Aorta (tissue), 5 donors: ENCODE data around the gene PTK7. TPM values are rescaled to one million over a fixed set of nuclear protein-coding genes. Genes with fewer than 3 reads are reported as not detected.
"Not testable (repeated sequence)": the region's sequence is repeated elsewhere in the genome, so short reads cannot be mapped to it uniquely, and the experiment has no call there.

Source experiments
- ATAC-seq: fragments of 200-7000 bp; cut with Tn5 transposase; one replicate; pipeline ENCODE4 v1.9.1; 2022; ENCODE audit warnings: moderate library complexity; ENCODE audit not compliant: low FRiP score
- DNase-seq, 2 donors: peaks; one replicate each; pipeline ENCODE4 v3.0.0-alpha.2; 2020
- H3K27ac ChIP-seq, 2 donors: one replicate each; pipeline ENCODE4 v1.5.1; 2013; ENCODE audit warnings: low read length in 2 of 2, mild to moderate bottlenecking in 2 of 2, moderate library complexity in 2 of 2, control low read depth in 1 of 2, inconsistent platforms in 1 of 2, low read depth in 1 of 2
- H3K27me3 ChIP-seq, 2 donors: one replicate each; pipeline ENCODE4 v1.6.1; 2013; ENCODE audit warnings: control low read depth in 1 of 2, low read length in 1 of 2, mild to moderate bottlenecking in 1 of 2, moderate library complexity in 1 of 2; ENCODE audit not compliant: insufficient read depth in 2 of 2, control insufficient read depth in 1 of 2
- H3K36me3 ChIP-seq, 2 donors: one replicate each; pipeline ENCODE4 v1.6.1; 2013; ENCODE audit warnings: control low read depth in 1 of 2, low read length in 1 of 2, mild to moderate bottlenecking in 1 of 2; ENCODE audit not compliant: insufficient read depth in 2 of 2, control insufficient read depth in 1 of 2
- H3K4me1 ChIP-seq, 2 donors: one replicate each; pipeline ENCODE4 v1.6.1; 2013; ENCODE audit warnings: low read length in 2 of 2, control low read depth in 1 of 2, mild to moderate bottlenecking in 1 of 2, moderate library complexity in 1 of 2; ENCODE audit not compliant: insufficient read depth in 2 of 2, control insufficient read depth in 1 of 2
- H3K4me3 ChIP-seq, 2 donors: one replicate each; pipeline ENCODE4 v1.5.1; 2013; ENCODE audit warnings: low read length in 2 of 2, control low read depth in 1 of 2, mild to moderate bottlenecking in 1 of 2
- H3K9me3 ChIP-seq: one replicate; pipeline ENCODE4 v1.6.1; 2013; ENCODE audit warnings: mild to moderate bottlenecking, low read length; ENCODE audit not compliant: control insufficient read depth
- WGBS, 2 donors: extraction: QIAGEN DNeasy Blood & Tissue Kit; methylation state at CpG; one replicate each; pipeline ENCODE4 v1.1.7; 2013; 5-methylcytosine and 5-hydroxymethylcytosine counted together
- intact Hi-C, 2 donors: fragments of 100-400 bp; cut with DNase I; formaldehyde crosslinking; loops; one replicate each; pipeline versions ENCODE4 v1.14.2 to v1.15.0; 2022
- polyA plus RNA-seq, 2 donors: library from polyadenylated mRNA; stranded (reverse); fragments of 200-250 nt; gene quantifications; one replicate each; pipeline ENCODE4 v1.2.3, GENCODE V29; 2013
- total RNA-seq, 2 donors: library from RNA; stranded (reverse); fragmentation: NEBNext Ultra II Directional; extraction: Animal tissue kit (Norgen Biotek cat#: 25700); gene quantifications; one replicate each; pipeline ENCODE4 v1.2.1, GENCODE V29; 2021
- donor health status: healthy with polysubstance abuse.
- donor health status: Bipolar disorder and iron deficiency.
- donor health status: DM: no; HTN: no; CAD: no.
- donor health status: DM: no; HTN: no; CAD: no.
- donor health status: DM: yes; HTN: yes; CAD: no.

The PTK7 gene
- total and polyA plus RNA-seq, 4 donors, result 0.13 to 9.6 (median 5.0) TPM

GRCh38 chr6:43139973-43140372, 63.9 kb downstream of the PTK7 start:
- H3K27ac ChIP-seq, H3K4me1 ChIP-seq, H3K4me3 ChIP-seq, H3K36me3 ChIP-seq, DNase-seq, H3K27me3 ChIP-seq, H3K9me3 ChIP-seq, ATAC-seq: not testable (repeated sequence)
- intact Hi-C loops, result loop anchor here (5.0 kb wide), 2 partner anchors 68 to 238 kb away; no protein-coding TSS in a partner anchor
- WGBS, 2 donors, result 90 to 92% methylated on average over 11 of the region's 11 CpGs

- intact Hi-C loops, result loop anchor here (2.0 to 5.0 kb wide), 3 partner anchors 69 to 241 kb away; no protein-coding TSS in a partner anchor
These were observed 65.5 kb downstream of the PTK7 start for GRCh38 chr6:43141644-43142043.

GRCh38 chr6:43142101-43142500, 66.0 kb downstream of the PTK7 start:
- ATAC-seq (no peak), DNase-seq (no peak)
- H3K36me3 ChIP-seq, result no peaks in the 10 kb centered on the region
- H3K4me1 ChIP-seq, result no peaks in the 10 kb centered on the region
- no peaks in the 10 kb centered on the region for H3K9me3 ChIP-seq
- H3K4me3 ChIP-seq, result no peak overlapping the region
- intact Hi-C loops, result loop anchor here (2.0 to 5.0 kb wide), 3 partner anchors 70 to 241 kb away; no protein-coding TSS in a partner anchor
- H3K27ac ChIP-seq, result no peak overlapping the region
- H3K27me3 ChIP-seq, result no peaks in the 10 kb centered on the region
- WGBS, 2 donors, result 85 to 86% methylated on average over 14 of the region's 14 CpGs

More at GRCh38 chr6:43141644-43142043, 65.5 kb downstream of the PTK7 start:
- ATAC-seq (no peak), DNase-seq (no peak)
- no peaks in the 10 kb centered on the region for H3K27me3 ChIP-seq
- H3K4me3 ChIP-seq, result no peak overlapping the region
- WGBS, 2 donors, result 92% methylated on average over 14 to 16 of the region's 16 CpGs
- no peaks in the 10 kb centered on the region for H3K36me3 ChIP-seq
- H3K27ac ChIP-seq, result no peak overlapping the region
- no peaks in the 10 kb centered on the region for H3K4me1 ChIP-seq
- H3K9me3 ChIP-seq, result no peaks in the 10 kb centered on the region

GRCh38 chr6:43143235-43144128, 67.4 kb downstream of the PTK7 start:
- Histone ChIP-seq H3K27me3 (no peaks in the 10 kb centered on the region), H3K4me3 (no peak overlapping the region), H3K36me3 (no peaks in the 10 kb centered on the region), H3K9me3 (no peaks in the 10 kb centered on the region), H3K27ac (no peak overlapping the region), H3K4me1 (no peaks in the 10 kb centered on the region)
- WGBS, 2 donors, result 7 to 13% methylated on average over 25 of the region's 25 CpGs
- intact Hi-C loops, result loop anchor here (2.0 to 5.0 kb wide), 3 partner anchors 71 to 243 kb away; no protein-coding TSS in a partner anchor
- DNase-seq (peak; percentile 91 to 95), ATAC-seq (peak; percentile 96)

- H3K27ac ChIP-seq, result no peak overlapping the region
- H3K27me3 ChIP-seq, result no peaks in the 10 kb centered on the region
- no peaks in the 10 kb centered on the region for H3K36me3 ChIP-seq
- H3K4me3 ChIP-seq, result no peak overlapping the region
- DNase-seq, result no peak
- H3K9me3 ChIP-seq, result no peaks in the 10 kb centered on the region
- 82 to 84% methylated on average over 6 of the region's 6 CpGs for WGBS, 2 donors
- no peaks in the 10 kb centered on the region for H3K4me1 ChIP-seq
- no peak for ATAC-seq
- intact Hi-C loops, result loop anchor here (5.0 kb wide), 2 partner anchors 73 to 243 kb away; no protein-coding TSS in a partner anchor
These were observed 68.8 kb downstream of the PTK7 start for GRCh38 chr6:43144879-43145278.

GRCh38 chr6:43146261-43146660, 70.1 kb downstream of the PTK7 start:
- Histone ChIP-seq H3K4me1 (peaks cover 0 to 5% of the 10 kb centered on the region in 2 donors), H3K36me3 (no peaks in the 10 kb centered on the region), H3K4me3 (no peak overlapping the region), H3K27ac (no peak overlapping the region), H3K27me3 (no peaks in the 10 kb centered on the region), H3K9me3 (no peaks in the 10 kb centered on the region)
- DNase-seq (no peak), ATAC-seq (no peak)
- intact Hi-C loops, result no loop called here
- 87 to 94% methylated on average over 3 of the region's 3 CpGs for WGBS, 2 donors

- H3K27me3 ChIP-seq, result no peaks in the 10 kb centered on the region
- WGBS, 2 donors, result 70 to 77% methylated on average over 8 of the region's 8 CpGs
- H3K4me3 ChIP-seq, result no peak overlapping the region
- DNase-seq (no peak), ATAC-seq (no peak)
- no peak overlapping the region for H3K27ac ChIP-seq
- intact Hi-C loops, result no loop called here
- H3K4me1 ChIP-seq, result peaks cover 0 to 5% of the 10 kb centered on the region in 2 donors
- H3K9me3 ChIP-seq, result no peaks in the 10 kb centered on the region
- no peaks in the 10 kb centered on the region for H3K36me3 ChIP-seq
These were observed 70.9 kb downstream of the PTK7 start for GRCh38 chr6:43146709-43147688.

GRCh38 chr6:43147691-43148477, 71.8 kb downstream of the PTK7 start:
- WGBS, 2 donors, result 93 to 94% methylated on average over 6 of the region's 6 CpGs
- Histone ChIP-seq H3K4me3 (no peak overlapping the region), H3K9me3 (no peaks in the 10 kb centered on the region), H3K4me1 (peaks cover 0 to 5% of the 10 kb centered on the region in 2 donors), H3K27me3 (no peaks in the 10 kb centered on the region), H3K36me3 (no peaks in the 10 kb centered on the region), H3K27ac (no peak overlapping the region)
- DNase-seq (no peak), ATAC-seq (no peak)
- intact Hi-C loops, result no loop called here
